GM12872 (cell line): ENCODE measurements around the gene SPDEF.

Experiments used
- TF ChIP-seq, protein P1 (sequence below): IDR thresholded peaks from 3 replicates; pipeline ENCODE4 v1.5.1; 2011; ENCODE audit warnings: low read depth, mild to moderate bottlenecking, low read length, moderate library complexity; ENCODE audit not compliant: insufficient read depth

SPDEF gene

DNA sequence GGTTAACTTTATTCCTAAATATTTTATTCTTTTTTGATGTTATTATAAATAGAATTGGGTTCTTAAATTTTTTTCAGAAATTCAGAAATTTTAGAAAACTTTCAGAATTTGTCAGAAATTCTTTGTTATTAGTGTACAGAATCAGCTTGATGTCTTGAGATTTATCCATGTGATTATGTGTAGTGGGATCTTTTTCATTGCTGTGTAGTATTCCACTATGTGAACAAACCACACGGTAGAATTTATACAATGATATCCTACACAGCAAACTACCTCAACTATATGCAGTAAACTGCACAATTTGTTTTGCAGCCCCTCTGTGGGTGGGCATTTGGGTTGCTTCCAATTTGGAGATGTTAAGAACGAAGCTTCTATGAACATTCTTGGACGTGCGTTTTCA is 46.3 kb downstream of the SPDEF start:
- TF ChIP-seq, protein P1, sequence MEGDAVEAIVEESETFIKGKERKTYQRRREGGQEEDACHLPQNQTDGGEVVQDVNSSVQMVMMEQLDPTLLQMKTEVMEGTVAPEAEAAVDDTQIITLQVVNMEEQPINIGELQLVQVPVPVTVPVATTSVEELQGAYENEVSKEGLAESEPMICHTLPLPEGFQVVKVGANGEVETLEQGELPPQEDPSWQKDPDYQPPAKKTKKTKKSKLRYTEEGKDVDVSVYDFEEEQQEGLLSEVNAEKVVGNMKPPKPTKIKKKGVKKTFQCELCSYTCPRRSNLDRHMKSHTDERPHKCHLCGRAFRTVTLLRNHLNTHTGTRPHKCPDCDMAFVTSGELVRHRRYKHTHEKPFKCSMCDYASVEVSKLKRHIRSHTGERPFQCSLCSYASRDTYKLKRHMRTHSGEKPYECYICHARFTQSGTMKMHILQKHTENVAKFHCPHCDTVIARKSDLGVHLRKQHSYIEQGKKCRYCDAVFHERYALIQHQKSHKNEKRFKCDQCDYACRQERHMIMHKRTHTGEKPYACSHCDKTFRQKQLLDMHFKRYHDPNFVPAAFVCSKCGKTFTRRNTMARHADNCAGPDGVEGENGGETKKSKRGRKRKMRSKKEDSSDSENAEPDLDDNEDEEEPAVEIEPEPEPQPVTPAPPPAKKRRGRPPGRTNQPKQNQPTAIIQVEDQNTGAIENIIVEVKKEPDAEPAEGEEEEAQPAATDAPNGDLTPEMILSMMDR, result no peak

DNA sequence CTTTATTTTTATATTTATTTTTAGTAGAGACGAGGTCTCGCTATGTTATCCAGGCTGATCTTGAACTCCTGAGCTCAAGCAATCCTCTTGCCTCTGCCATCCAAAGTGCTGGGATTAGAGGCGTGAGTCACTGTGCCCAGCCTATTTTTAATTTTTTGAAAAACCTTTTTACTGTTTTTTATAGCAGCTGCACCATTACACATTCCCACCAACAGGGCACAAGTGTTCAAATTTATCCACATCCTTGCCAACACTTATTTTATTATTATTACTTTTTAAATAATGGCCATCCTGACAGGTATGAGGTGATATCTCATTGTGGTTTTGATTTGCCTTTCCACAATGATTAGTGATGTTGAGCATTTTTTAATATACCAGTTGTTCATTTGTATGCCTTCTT is 47.7 kb downstream of the SPDEF start:
- TF ChIP-seq, protein P1, result no peak

DNA sequence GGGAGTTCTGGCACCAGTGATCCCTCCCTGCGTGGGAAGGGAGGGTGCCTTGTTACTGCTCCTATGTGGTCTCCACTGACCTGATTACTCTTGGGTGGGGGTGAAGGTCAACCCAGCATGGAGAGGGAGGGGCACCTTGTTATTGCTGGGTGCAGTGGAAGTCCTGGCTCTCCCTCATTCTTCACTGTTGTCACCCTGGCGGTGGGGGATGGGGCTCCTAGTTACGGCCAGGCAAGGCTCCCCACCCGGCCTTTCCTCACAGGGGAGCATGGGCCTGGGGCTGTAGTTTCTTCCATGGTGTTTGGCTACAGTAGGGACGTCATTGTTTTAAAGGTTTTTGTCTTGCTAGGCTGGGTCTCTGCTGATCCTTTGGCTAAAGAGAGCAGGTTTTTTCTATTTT is 49.4 kb downstream of the SPDEF start:
- TF ChIP-seq, protein P1, result no peak

DNA sequence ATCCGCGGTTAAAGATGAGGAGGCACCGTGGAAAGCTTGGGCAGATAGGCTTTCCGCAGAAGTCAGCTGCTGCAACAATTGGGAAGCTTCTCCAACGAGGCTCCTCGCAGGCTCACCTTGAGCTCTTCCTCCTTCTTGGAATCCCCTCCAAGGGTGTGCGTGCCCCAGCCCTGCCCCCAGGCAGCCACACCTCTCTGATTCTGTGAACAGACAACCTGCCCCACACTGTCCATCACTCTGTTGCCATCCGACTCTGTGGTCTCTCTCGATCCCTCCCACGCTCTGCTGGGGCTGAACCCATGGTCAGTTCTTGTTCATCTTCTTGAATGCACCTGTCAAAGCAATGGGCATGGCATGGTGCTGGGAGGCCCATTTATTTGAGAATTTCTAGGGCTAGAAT is 58.7 kb downstream of the SPDEF start:
- TF ChIP-seq, protein P1, result no peak

DNA sequence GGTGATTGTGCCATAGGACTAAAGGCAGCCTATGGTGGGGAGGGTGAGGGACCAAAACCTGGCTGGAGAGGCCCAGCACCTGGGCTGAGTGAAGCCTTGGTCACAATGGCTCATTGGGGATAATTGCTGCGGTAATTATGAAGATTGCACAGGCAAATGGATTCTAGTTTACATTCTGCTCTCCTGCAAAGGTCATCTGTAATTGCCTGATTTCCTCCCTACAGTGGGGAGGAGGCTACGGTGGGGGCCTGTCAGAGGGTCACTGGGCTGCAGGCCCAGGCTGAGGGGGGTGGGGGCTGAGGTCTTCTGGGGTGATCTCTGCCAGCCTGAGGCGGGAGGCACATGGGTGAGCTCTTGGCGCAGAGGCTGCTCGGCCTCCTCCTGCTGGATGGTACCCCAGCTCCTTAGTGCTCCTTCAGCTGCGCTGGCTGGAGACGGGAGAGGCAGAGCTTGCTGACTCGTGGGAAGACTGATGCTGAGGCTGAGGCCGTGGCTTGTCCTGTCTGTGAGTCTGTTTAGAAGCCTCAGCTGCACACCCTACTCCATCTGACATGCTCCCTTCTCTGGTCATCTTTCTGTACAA is 59.9 kb downstream of the SPDEF start:
- TF ChIP-seq, protein P1, result no peak

DNA sequence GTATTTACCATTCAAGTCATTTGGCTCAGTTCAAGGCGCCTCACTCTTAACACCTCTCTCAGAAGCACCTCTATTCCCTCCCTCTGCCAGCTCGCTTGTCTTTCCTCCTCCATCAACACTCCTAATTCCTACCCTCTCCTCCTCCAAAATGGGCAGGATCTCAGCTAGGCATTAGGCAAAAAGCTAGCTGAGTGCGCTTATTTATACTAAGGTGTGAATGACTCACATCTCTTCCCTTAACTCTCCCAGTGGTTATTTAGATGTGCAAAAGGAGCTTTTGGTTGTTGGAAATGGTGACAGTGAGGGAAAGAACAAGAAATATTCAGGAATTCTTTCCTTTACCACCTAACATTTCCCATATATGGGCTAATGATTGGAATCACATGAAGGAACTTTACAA is 61.2 kb downstream of the SPDEF start:
- TF ChIP-seq, protein P1, result no peak

DNA sequence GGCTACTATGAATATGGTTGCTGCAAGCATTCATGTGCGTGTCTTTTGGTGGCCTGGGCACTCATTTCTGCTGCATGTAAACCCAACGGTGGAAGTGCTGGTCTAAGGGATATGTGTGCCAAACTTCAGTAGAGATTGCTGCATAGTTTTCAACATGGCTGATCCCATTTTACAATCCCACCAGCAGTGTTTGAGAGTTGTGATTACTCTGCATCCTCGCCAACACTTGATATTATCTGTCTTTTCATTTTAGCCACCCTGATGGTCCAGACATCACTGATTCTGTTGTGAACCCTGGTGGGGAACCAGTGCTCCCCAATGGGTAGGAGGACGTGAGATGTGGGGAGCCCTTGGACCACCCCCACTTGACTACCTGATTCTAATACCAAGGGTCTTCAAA is 62.8 kb downstream of the SPDEF start:
- TF ChIP-seq, protein P1, result no peak
